Subcutaneous abdominal adipose tissue (tissue), 5 donors: ENCODE data around the gene OR51M1.
"Not testable (repeated sequence)": the region's sequence is repeated elsewhere in the genome, so short reads cannot be mapped to it uniquely, and the experiment has no call there.

Experiments used
- H3K27ac ChIP-seq: one replicate; pipeline ENCODE4 v1.7.0; 2013; ENCODE audit warnings: low read depth, mild to moderate bottlenecking, inconsistent platforms, low read length, moderate library complexity
- H3K27me3 ChIP-seq, 5 donors: one replicate each; pipeline ENCODE4 v1.7.0; 2013; ENCODE audit warnings: low read length in 5 of 5, inconsistent platforms in 1 of 5; ENCODE audit not compliant: control insufficient read depth in 5 of 5, insufficient read depth in 4 of 5
- H3K36me3 ChIP-seq, 5 donors: one replicate each; pipeline ENCODE4 v1.7.0; 2013; ENCODE audit warnings: low read length in 5 of 5; ENCODE audit not compliant: control insufficient read depth in 5 of 5, insufficient read depth in 5 of 5
- H3K4me1 ChIP-seq, 5 donors: one replicate each; pipeline ENCODE4 v1.7.0; 2013; ENCODE audit warnings: low read length in 5 of 5, mild to moderate bottlenecking in 3 of 5, moderate library complexity in 1 of 5; ENCODE audit not compliant: control insufficient read depth in 5 of 5, insufficient read depth in 5 of 5
- H3K4me3 ChIP-seq, 5 donors: one replicate each; pipeline ENCODE4 v1.7.0; 2013; ENCODE audit warnings: low read length in 5 of 5, low read depth in 1 of 5
- H3K9ac ChIP-seq, 5 donors: one replicate each; pipeline ENCODE4 v1.7.0; 2013; ENCODE audit warnings: low read length in 5 of 5, mild to moderate bottlenecking in 4 of 5, moderate library complexity in 3 of 5
- H3K9me3 ChIP-seq, 5 donors: one replicate each; pipeline ENCODE4 v1.7.0; 2013; ENCODE audit warnings: low read length in 5 of 5; ENCODE audit not compliant: control insufficient read depth in 5 of 5
- donor health status: healthy.
- donor health status: healthy.
- donor health status: healthy.
- donor health status: healthy.
- donor health status: healthy.

Gene OR51M1

GRCh38 chr11:5383576-5383975 lies at the start of gene OR51M1:
TSS of gene OR51M1 (plus strand) at chr11:5383812. CDS start at chr11:5389399, 5,587 bp downstream.
- Histone ChIP-seq H3K27ac (no peak within 1 kb of the TSS), H3K27me3 (no peaks in the 10 kb centered on the region), H3K9me3 (no peaks in the 10 kb centered on the region), H3K9ac (no peak within 1 kb of the TSS), H3K4me1 (no peaks in the 10 kb centered on the region), H3K4me3 (no peak within 1 kb of the TSS), H3K36me3 (no peaks in the 10 kb centered on the region)

GRCh38 chr11:5335170-5335569 lies 48.4 kb upstream of the OR51M1 start:
- Histone ChIP-seq H3K9ac (no peak overlapping the region), H3K4me1 (no peaks in the 10 kb centered on the region), H3K27me3 (no peaks in the 10 kb centered on the region), H3K36me3 (no peaks in the 10 kb centered on the region), H3K9me3 (no peaks in the 10 kb centered on the region), H3K27ac (no peak overlapping the region), H3K4me3 (no peak overlapping the region)

- H3K9me3 ChIP-seq, result no peaks in the 10 kb centered on the region
- no peaks in the 10 kb centered on the region for H3K36me3 ChIP-seq
- H3K27ac ChIP-seq, result no peak overlapping the region
- H3K4me3 ChIP-seq, result no peak overlapping the region
- no peak overlapping the region for H3K9ac ChIP-seq
- no peaks in the 10 kb centered on the region for H3K4me1 ChIP-seq
- no peaks in the 10 kb centered on the region for H3K27me3 ChIP-seq
These were observed 47.3 kb upstream of the OR51M1 start for GRCh38 chr11:5336331-5336730.

- H3K36me3 ChIP-seq, H3K9ac ChIP-seq, H3K9me3 ChIP-seq, H3K4me1 ChIP-seq, H3K4me3 ChIP-seq, H3K27me3 ChIP-seq, H3K27ac ChIP-seq: not testable (repeated sequence)
These were observed 46.4 kb upstream of the OR51M1 start for GRCh38 chr11:5337253-5337652.

GRCh38 chr11:5339771-5340322 lies 43.8 kb upstream of the OR51M1 start:
- H3K9ac ChIP-seq, result no peak overlapping the region
- H3K4me3 ChIP-seq, result no peak overlapping the region
- H3K27ac ChIP-seq, result no peak overlapping the region

GRCh38 chr11:5343474-5344335 lies 39.9 kb upstream of the OR51M1 start, which contains the start of gene OR51B5:
TSS of gene OR51B5 (minus strand) at chr11:5343524. CDS start at chr11:5343524, 0 bp downstream.
- Histone ChIP-seq H3K36me3 (no peaks in the 10 kb centered on the region), H3K27ac (no peak within 1 kb of the TSS), H3K9ac (no peak within 1 kb of the TSS), H3K4me3 (no peak within 1 kb of the TSS), H3K9me3 (no peaks in the 10 kb centered on the region), H3K27me3 (no peaks in the 10 kb centered on the region), H3K4me1 (no peaks in the 10 kb centered on the region)

More at GRCh38 chr11:5339771-5340322, 43.8 kb upstream of the OR51M1 start:
- Histone ChIP-seq H3K27me3 (no peaks in the 10 kb centered on the region), H3K9me3 (no peaks in the 10 kb centered on the region), H3K36me3 (no peaks in the 10 kb centered on the region), H3K4me1 (no peaks in the 10 kb centered on the region)

GRCh38 chr11:5345831-5346230 lies 37.8 kb upstream of the OR51M1 start:
- Histone ChIP-seq H3K9ac (no peak overlapping the region), H3K27ac (no peak overlapping the region), H3K36me3 (no peaks in the 10 kb centered on the region), H3K4me3 (no peak overlapping the region), H3K9me3 (no peaks in the 10 kb centered on the region), H3K27me3 (no peaks in the 10 kb centered on the region), H3K4me1 (no peaks in the 10 kb centered on the region)

- H3K4me3 ChIP-seq, result no peak overlapping the region
- no peaks in the 10 kb centered on the region for H3K9me3 ChIP-seq
- H3K27ac ChIP-seq, result no peak overlapping the region
- H3K27me3 ChIP-seq, result no peaks in the 10 kb centered on the region
- no peaks in the 10 kb centered on the region for H3K36me3 ChIP-seq
- no peak overlapping the region for H3K9ac ChIP-seq
- H3K4me1 ChIP-seq, result no peaks in the 10 kb centered on the region
These were observed 34.9 kb upstream of the OR51M1 start for GRCh38 chr11:5348551-5349194.

GRCh38 chr11:5349550-5349949 lies 34.1 kb upstream of the OR51M1 start:
- Histone ChIP-seq H3K27me3 (no peaks in the 10 kb centered on the region), H3K4me1 (no peaks in the 10 kb centered on the region), H3K9ac (no peak overlapping the region), H3K27ac (no peak overlapping the region), H3K36me3 (no peaks in the 10 kb centered on the region), H3K9me3 (no peaks in the 10 kb centered on the region), H3K4me3 (no peak overlapping the region)

- Histone ChIP-seq H3K9me3 (no peaks in the 10 kb centered on the region), H3K27ac (no peak within 1 kb of the TSS), H3K4me3 (no peak within 1 kb of the TSS), H3K9ac (no peak within 1 kb of the TSS), H3K4me1 (no peaks in the 10 kb centered on the region), H3K27me3 (no peaks in the 10 kb centered on the region), H3K36me3 (no peaks in the 10 kb centered on the region)
These were observed 32.4 kb upstream of the OR51M1 start, which contains the start of gene OR51B6 for GRCh38 chr11:5351208-5351607. TSS of gene OR51B6 (plus strand) at chr11:5351508. CDS start at chr11:5351508, 0 bp downstream.
